HCT116 (cell line): ENCODE data around the gene TMIE. TPM values are rescaled to one million over a fixed set of nuclear protein-coding genes. Genes with fewer than 3 reads are reported as not detected.

Source experiments
- ATAC-seq: fragments of 200-7000 bp; cut with Tn5 transposase; 2 replicates; pipeline ENCODE4 v1.9.1; 2020; ENCODE audit warnings: mild to moderate bottlenecking, moderate library complexity
- BruUV-seq: library from RNA; stranded (reverse); fragments of 400-500 nt; replicated peaks from 2 replicates; lab custom pipeline; 2021; lab: Mats Ljungman, UMichigan
- CTCF ChIA-PET: fragments of 300-600 bp; sonication (Branson Sonifier 250); formaldehyde crosslinking; loops from one replicate; lab custom pipeline; 2021; ENCODE audit warnings: antibody characterized with exemption; lab: Charles Lee
- POLR2A ChIA-PET: fragments of 300-600, 350-600 bp; sonication (Branson Sonifier 250); formaldehyde crosslinking; loops from one replicate; lab custom pipeline; 2021; ENCODE audit warnings: antibody characterized with exemption; lab: Charles Lee
- RAD21 ChIA-PET, 2 experiments: fragments of 300-600 bp; sonication (Branson Sonifier 250); formaldehyde crosslinking; loops; one replicate each; lab custom pipeline; 2023; ENCODE audit warnings: low total read pairs in 2 of 2; ENCODE audit not compliant: uncharacterized antibody in 2 of 2, unreplicated experiment in 2 of 2, low non-redundant PET in 1 of 2; lab: Charles Lee
- DNase-seq: peaks from one replicate; pipeline ENCODE4 v3.0.0-alpha.2; 2010; ENCODE audit warnings: low read depth, low spot score
- H2AFZ ChIP-seq: fragments of 200-600 bp; shearing (Covaris generic), sonication (generic); 2 replicates; pipeline ENCODE4 v1.6.1; 2017; ENCODE audit warnings: low read depth, mixed run types, mixed read lengths, antibody characterized with exemption, low read length; ENCODE audit not compliant: poor library complexity, severe bottlenecking
- H3K27ac ChIP-seq: 2 replicates; pipeline ENCODE4 v1.5.1; 2012; ENCODE audit warnings: low read depth, low read length
- H3K27me3 ChIP-seq: fragments of 200-600 bp; sonication (generic); 2 replicates; pipeline ENCODE4 v1.6.1; 2016; ENCODE audit warnings: mixed run types, low read length, mixed read lengths; ENCODE audit not compliant: insufficient read depth
- H3K36me3 ChIP-seq, 2 experiments: fragments of 200-500 bp in 1 of 2; fragments of 200-600 bp in 1 of 2; sonication (Bioruptor generic) in 1 of 2; sonication (generic) in 1 of 2; 2 replicates each; pipeline versions ENCODE4 v1.5.1 to v1.6.1; 2014 to 2016; ENCODE audit warnings: low read length in 2 of 2, inconsistent platforms in 1 of 2, mixed read lengths in 1 of 2, mixed run types in 1 of 2; ENCODE audit not compliant: insufficient read depth in 2 of 2, control insufficient read depth in 1 of 2
- H3K4me1 ChIP-seq, 2 experiments: fragments of 200-600 bp in 1 of 2; sonication (generic) in 1 of 2; 2 replicates each; pipeline versions ENCODE4 v1.5.1 to v1.6.1; 2012 to 2017; ENCODE audit warnings: low read length in 2 of 2, inconsistent platforms in 1 of 2, mild to moderate bottlenecking in 1 of 2, mixed read lengths in 1 of 2, mixed run types in 1 of 2, moderate library complexity in 1 of 2; ENCODE audit not compliant: insufficient read depth in 2 of 2, control insufficient read depth in 1 of 2
- H3K4me2 ChIP-seq: fragments of 200-600 bp; sonication (generic); 2 replicates; pipeline ENCODE4 v1.6.1; 2017; ENCODE audit warnings: mixed run types, low read length, mixed read lengths
- H3K4me3 ChIP-seq, 2 experiments: fragments of 200-600 bp in 1 of 2; sonication (generic) in 1 of 2; replicated peaks in 1 of 2; 2 replicates each; pipeline ENCODE4 v1.5.1; 2011 to 2016; ENCODE audit warnings: low read length in 2 of 2, control low read depth in 1 of 2, low read depth in 1 of 2, mild to moderate bottlenecking in 1 of 2, mixed read lengths in 1 of 2, mixed run types in 1 of 2
- H3K79me2 ChIP-seq: fragments of 200-600 bp; sonication (generic); 2 replicates; pipeline ENCODE4 v1.6.1; 2017; ENCODE audit warnings: mild to moderate bottlenecking, mixed run types, low read length, moderate library complexity, mixed read lengths; ENCODE audit not compliant: insufficient read depth
- H3K9ac ChIP-seq: fragments of 200-600 bp; sonication (generic); 2 replicates; pipeline ENCODE4 v1.6.1; 2016; ENCODE audit warnings: low read length, mixed read lengths
- H3K9me2 ChIP-seq: fragments of 200-600 bp; sonication (generic), shearing (Covaris generic); 2 replicates; pipeline ENCODE4 v1.6.1; 2017; ENCODE audit warnings: mixed run types, mild to moderate bottlenecking, moderate library complexity; ENCODE audit not compliant: insufficient read depth
- H3K9me3 ChIP-seq, 2 experiments: fragments of 200-500 bp in 1 of 2; fragments of 200-600 bp in 1 of 2; sonication (Bioruptor generic) in 1 of 2; sonication (generic) in 1 of 2; 2 replicates each; pipeline ENCODE4 v1.6.1; 2014 to 2017; ENCODE audit warnings: low read length in 2 of 2, mixed read lengths in 2 of 2, inconsistent platforms in 1 of 2, low read depth in 1 of 2, mild to moderate bottlenecking in 1 of 2, mixed run types in 1 of 2, moderate library complexity in 1 of 2; ENCODE audit not compliant: control insufficient read depth in 1 of 2, insufficient read depth in 1 of 2
- H4K20me1 ChIP-seq: fragments of 200-600 bp; sonication (generic), shearing (Covaris generic); 2 replicates; pipeline ENCODE4 v1.6.1; 2017; ENCODE audit warnings: mixed run types, mild to moderate bottlenecking, moderate library complexity; ENCODE audit not compliant: insufficient read depth
- CEBPB ChIP-seq: IDR thresholded peaks from 2 replicates; pipeline ENCODE4 v1.6.1; 2012; ENCODE audit warnings: low read depth
- EZH2phosphoT487 ChIP-seq: fragments of 200-600 bp; IDR thresholded peaks from 2 replicates; pipeline ENCODE4 v1.6.1; 2018; ENCODE audit warnings: antibody characterized with exemption, borderline replicate concordance
- JUND ChIP-seq: IDR thresholded peaks from 2 replicates; pipeline ENCODE4 v1.6.1; 2012
- POLR2A ChIP-seq: IDR thresholded peaks from 2 replicates; pipeline ENCODE4 v1.7.0; 2011; ENCODE audit warnings: borderline replicate concordance; ENCODE audit not compliant: insufficient read depth, insufficient read length; ENCODE audit errors: extremely low read depth
- POLR2AphosphoS5 ChIP-seq: IDR thresholded peaks from 2 replicates; pipeline ENCODE4 v1.6.1; 2011; ENCODE audit warnings: mild to moderate bottlenecking, low read depth, low read length, moderate library complexity
- RAD21 ChIP-seq: IDR thresholded peaks from 2 replicates; pipeline ENCODE4 v1.6.1; 2012; ENCODE audit warnings: low read depth, mild to moderate bottlenecking
- SIN3A ChIP-seq: IDR thresholded peaks from 2 replicates; pipeline ENCODE4 v1.6.1; 2012; ENCODE audit warnings: low read depth
- intact Hi-C: fragments of 100-400 bp; cut with micrococcal nuclease; formaldehyde crosslinking; loops from 2 replicates; pipeline ENCODE4 v1.10.0; 2022
- total RNA-seq: library from RNA; stranded (reverse); gene quantifications from one replicate; pipeline ENCODE4 v1.2.1, GENCODE V29; 2021; ENCODE audit not compliant: unreplicated experiment
- TF ChIP-seq, protein P1 (sequence below): IDR thresholded peaks from 2 replicates; pipeline ENCODE4 v1.6.1; 2011; ENCODE audit warnings: mild to moderate bottlenecking, low read length, moderate library complexity; ENCODE audit not compliant: insufficient replicate concordance; ENCODE audit errors: extremely low read depth

TMIE gene
- total RNA-seq, 1 experiment from 2014 or later, result 0.74 TPM

DNA sequence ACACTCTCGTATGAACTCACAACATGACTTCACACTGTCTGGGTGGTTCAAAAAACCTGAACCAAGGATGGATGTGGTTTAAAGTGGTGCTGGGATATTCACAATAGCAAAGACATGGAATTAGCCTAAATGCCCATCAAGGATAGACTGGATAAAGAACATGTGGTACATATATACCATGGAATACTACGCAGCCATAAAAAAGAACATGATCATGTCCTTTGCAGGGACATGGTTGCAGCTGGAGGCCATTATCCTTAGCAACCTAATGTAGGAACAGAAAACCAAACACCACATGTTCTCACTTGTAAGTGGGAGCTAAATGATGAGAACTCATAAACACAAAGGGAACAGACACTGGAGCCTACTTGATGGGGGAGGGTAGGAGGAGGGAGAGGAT lies 19.8 kb downstream of the TMIE start (continued):
- TF ChIP-seq, protein P1, sequence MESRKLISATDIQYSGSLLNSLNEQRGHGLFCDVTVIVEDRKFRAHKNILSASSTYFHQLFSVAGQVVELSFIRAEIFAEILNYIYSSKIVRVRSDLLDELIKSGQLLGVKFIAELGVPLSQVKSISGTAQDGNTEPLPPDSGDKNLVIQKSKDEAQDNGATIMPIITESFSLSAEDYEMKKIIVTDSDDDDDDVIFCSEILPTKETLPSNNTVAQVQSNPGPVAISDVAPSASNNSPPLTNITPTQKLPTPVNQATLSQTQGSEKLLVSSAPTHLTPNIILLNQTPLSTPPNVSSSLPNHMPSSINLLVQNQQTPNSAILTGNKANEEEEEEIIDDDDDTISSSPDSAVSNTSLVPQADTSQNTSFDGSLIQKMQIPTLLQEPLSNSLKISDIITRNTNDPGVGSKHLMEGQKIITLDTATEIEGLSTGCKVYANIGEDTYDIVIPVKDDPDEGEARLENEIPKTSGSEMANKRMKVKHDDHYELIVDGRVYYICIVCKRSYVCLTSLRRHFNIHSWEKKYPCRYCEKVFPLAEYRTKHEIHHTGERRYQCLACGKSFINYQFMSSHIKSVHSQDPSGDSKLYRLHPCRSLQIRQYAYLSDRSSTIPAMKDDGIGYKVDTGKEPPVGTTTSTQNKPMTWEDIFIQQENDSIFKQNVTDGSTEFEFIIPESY, result no peak
- TF ChIP-seq CEBPB, result no peak
- no peak for TF ChIP-seq EZH2phosphoT487

DNA sequence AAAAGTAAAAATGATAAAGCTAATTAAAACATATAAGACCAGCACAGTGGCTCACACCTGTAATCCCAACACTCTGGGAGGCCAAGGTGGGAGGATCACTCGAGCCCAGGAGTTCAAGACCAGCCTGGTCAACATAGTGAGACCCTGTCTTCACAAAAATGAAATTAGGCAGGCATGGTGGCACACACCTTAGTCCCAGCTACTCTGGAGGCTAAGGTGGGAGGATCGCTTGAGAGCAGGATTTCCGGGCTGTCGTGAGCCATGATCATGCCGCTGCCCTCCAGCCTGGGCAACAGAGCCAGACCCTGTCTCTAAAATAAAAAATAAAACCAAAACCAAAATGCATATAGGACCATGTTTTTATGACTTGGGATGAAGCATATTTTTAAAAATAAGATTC lies 21.3 kb downstream of the TMIE start:
- ATAC-seq, result no peak
- no peak overlapping the region for H3K4me2 ChIP-seq
- no TSS peak for BruUV-seq
- no peaks in the 10 kb centered on the region for H3K27me3 ChIP-seq
- H3K9ac ChIP-seq, result no peak overlapping the region
- POLR2A ChIA-PET, result no interaction called here
- no peak overlapping the region for H3K27ac ChIP-seq
- H3K4me1 ChIP-seq, result no peaks in the 10 kb centered on the region
- no peaks in the 10 kb centered on the region for H3K79me2 ChIP-seq
- no peaks in the 10 kb centered on the region for H4K20me1 ChIP-seq
- intact Hi-C loops, result no loop called here
- no peaks in the 10 kb centered on the region for H3K36me3 ChIP-seq
- TF ChIP-seq, protein P1, result no peak
- no peak for TF ChIP-seq EZH2phosphoT487
- TF ChIP-seq POLR2A, result no peak
- TF ChIP-seq JUND, result no peak
- no peak for TF ChIP-seq SIN3A
- no peak for TF ChIP-seq RAD21
- TF ChIP-seq POLR2AphosphoS5, result no peak
- TF ChIP-seq, all 23 proteins: peak for 0
- ChIA-PET CTCF (no interaction called here), RAD21 (no interaction called here)
- no peak overlapping the region for H2AFZ ChIP-seq
- H3K9me3 ChIP-seq, result no peaks in the 10 kb centered on the region
- no peak for DNase-seq
- no peak overlapping the region for H3K4me3 ChIP-seq
- no peaks in the 10 kb centered on the region for H3K9me2 ChIP-seq
